GM12878 (cell line): ENCODE measurements around the gene MASTL. TPM values are rescaled to one million over a fixed set of nuclear protein-coding genes. Genes with fewer than 3 reads are reported as not detected.
A peak's percentile ranks its signal among the peaks of the same experiment; 100 is the strongest.

Experiments
- ATAC-seq: fragments of 200-7000 bp; cut with Tn5 transposase; 3 replicates; pipeline ENCODE4 v1.9.1; 2020; ENCODE audit warnings: mild to moderate bottlenecking, moderate library complexity
- BruUV-seq: library from RNA; stranded (reverse); fragments of 400-500 nt; replicated peaks from 2 replicates; lab custom pipeline; 2021; lab: Mats Ljungman, UMichigan
- CTCF ChIA-PET: fragments of 300-600 bp; sonication (Branson Sonifier 250); formaldehyde crosslinking; extraction: SDS; loops from one replicate; lab custom pipeline; 2021; ENCODE audit warnings: inconsistent platforms; lab: Yijun Ruan, JAX
- POLR2A ChIA-PET: fragments of 350-600 bp; formaldehyde crosslinking; extraction: SDS; loops from one replicate; lab custom pipeline; 2021; ENCODE audit warnings: inconsistent platforms; lab: Charles Lee
- RAD21 ChIA-PET: fragments of 300-600 bp; sonication (Branson Sonifier 250); formaldehyde crosslinking; loops from one replicate; lab custom pipeline; 2023; ENCODE audit warnings: antibody characterized with exemption; ENCODE audit not compliant: unreplicated experiment; lab: Charles Lee
- SMC1A ChIA-PET: fragments of 300-600 bp; sonication (Branson Sonifier 250); formaldehyde crosslinking; loops from one replicate; lab custom pipeline; 2023; ENCODE audit not compliant: unreplicated experiment, uncharacterized antibody; lab: Charles Lee
- DNase-seq: peaks from one replicate; pipeline ENCODE4 v3.0.0-alpha.2; 2011; ENCODE audit warnings: low read depth, low spot score
- FAIRE-seq: peaks from 3 replicates; lab custom pipeline; 2011; peaks lifted over from hg19 to GRCh38; lab: Jason Lieb, UNC
- H2AFZ ChIP-seq: 2 replicates; pipeline ENCODE4 v1.6.0; 2011; ENCODE audit warnings: low read depth, low read length, control low read depth; ENCODE audit not compliant: control insufficient read depth
- H3K27ac ChIP-seq: 2 replicates; pipeline ENCODE4 v1.5.1; 2011; ENCODE audit warnings: control low read depth; ENCODE audit not compliant: control insufficient read depth, insufficient read depth
- H3K27me3 ChIP-seq, 2 experiments: replicated peaks in 1 of 2; 2 replicates each; pipeline versions ENCODE4 v1.6.0 to v1.6.1; 2011; ENCODE audit warnings: low read length in 1 of 2; ENCODE audit not compliant: control insufficient read depth in 2 of 2, insufficient read depth in 2 of 2
- H3K36me3 ChIP-seq, 2 experiments: 2 replicates each; pipeline ENCODE4 v1.5.1; 2011; ENCODE audit warnings: low read length in 1 of 2; ENCODE audit not compliant: control insufficient read depth in 2 of 2, insufficient read depth in 2 of 2
- H3K4me1 ChIP-seq: 2 replicates; pipeline ENCODE4 v1.6.1; 2011; ENCODE audit warnings: mild to moderate bottlenecking, low read length, moderate library complexity, mixed read lengths; ENCODE audit not compliant: control insufficient read depth, insufficient read depth
- H3K4me2 ChIP-seq: 2 replicates; pipeline ENCODE4 v1.6.0; 2011; ENCODE audit warnings: control low read depth; ENCODE audit not compliant: control insufficient read depth, insufficient read depth
- H3K4me3 ChIP-seq: fragments of 200-600 bp; sonication (generic); 2 replicates; pipeline ENCODE4 v1.5.1; 2016
- H3K79me2 ChIP-seq: 2 replicates; pipeline ENCODE4 v1.6.0; 2011; ENCODE audit warnings: low read length; ENCODE audit not compliant: control insufficient read depth, insufficient read depth
- H3K9ac ChIP-seq: 2 replicates; pipeline ENCODE4 v1.8.0; 2011; ENCODE audit warnings: low read length, control low read depth, mixed read lengths; ENCODE audit not compliant: control insufficient read depth, insufficient read depth
- H3K9me3 ChIP-seq: replicated peaks from 3 replicates; pipeline ENCODE4 v1.5.1; 2011; ENCODE audit warnings: mild to moderate bottlenecking, low read length; ENCODE audit not compliant: control insufficient read depth, insufficient read depth
- H4K20me1 ChIP-seq: 2 replicates; pipeline ENCODE4 v1.6.0; 2011; ENCODE audit not compliant: control insufficient read depth, insufficient read depth
- CTCF ChIP-seq, 3 experiments: IDR thresholded peaks in 2 of 3; conservative IDR thresholded peaks in 1 of 3; 2 replicates each; pipeline ENCODE4 v1.5.1; 2011; ENCODE audit warnings: low read depth in 3 of 3, low read length in 3 of 3, mild to moderate bottlenecking in 3 of 3, control low read depth in 2 of 3, moderate library complexity in 2 of 3, inconsistent platforms in 1 of 3, mixed read lengths in 1 of 3; ENCODE audit not compliant: control insufficient read depth in 2 of 3, insufficient read depth in 1 of 3; ENCODE audit errors: extremely low read depth in 1 of 3
- MTA2 ChIP-seq: fragments of 450-650 bp; IDR thresholded peaks from 2 replicates; pipeline ENCODE4 v1.6.1; 2016; ENCODE audit warnings: low read depth, mild to moderate bottlenecking, moderate library complexity
- NFYA ChIP-seq: IDR thresholded peaks from 2 replicates; pipeline ENCODE4 v1.6.1; 2011; ENCODE audit warnings: low read depth, mild to moderate bottlenecking, low read length, improper control_type of control experiment, borderline replicate concordance
- PAX5 ChIP-seq: IDR thresholded peaks from 2 replicates; pipeline ENCODE4 v1.6.1; 2011; ENCODE audit warnings: low read depth, low read length, borderline replicate concordance
- RAD21 ChIP-seq: IDR thresholded peaks from 2 replicates; pipeline ENCODE4 v1.6.1; 2011; ENCODE audit warnings: mild to moderate bottlenecking, low read depth, low read length, moderate library complexity; ENCODE audit not compliant: insufficient read depth
- SMC3 ChIP-seq: IDR thresholded peaks from 2 replicates; pipeline ENCODE4 v1.6.1; 2011; ENCODE audit warnings: low read length, improper control_type of control experiment, borderline replicate concordance
- TCF12 ChIP-seq: IDR thresholded peaks from 2 replicates; pipeline ENCODE4 v1.6.1; 2011; ENCODE audit warnings: low read depth, mild to moderate bottlenecking, low read length
- YY1 ChIP-seq: IDR thresholded peaks from 2 replicates; pipeline ENCODE4 v1.6.1; 2011; ENCODE audit warnings: low read depth, mild to moderate bottlenecking, low read length
- WGBS: methylation state at CpG from one replicate; pipeline ENCODE4 v1.1.6; 2016; ENCODE audit warnings: low lambda C conversion rate; ENCODE audit not compliant: insufficient replicate concordance, insufficient coverage; ENCODE audit errors: missing lambda C conversion rate; 5-methylcytosine and 5-hydroxymethylcytosine counted together
- in situ Hi-C: fragments of 300-500 bp; cut with MboI; formaldehyde crosslinking; loops from 9 replicates; pipeline ENCODE4 v1.14.3; 2018; ENCODE audit warnings: mixed read lengths
- intact Hi-C: fragments of 100-400 bp; cut with micrococcal nuclease; formaldehyde crosslinking; loops from one replicate; pipeline ENCODE4 v1.14.2; 2022; ENCODE audit not compliant: unreplicated experiment
- polyA plus RNA-seq, 11 experiments: library from polyadenylated mRNA; depleted of rRNA in 4 of 11; unstranded in 6 of 11; stranded (reverse) in 5 of 11; fragments of >200 nt; fragmentation: Nextera tagmentation in 4 of 11; fragmentation: Illumina TruSeq in 1 of 11; extraction: Ambion mirVana in 4 of 11; extraction: Trizol in 1 of 11; gene quantifications; 1 replicate in 1 of 11; 2 replicates in 10 of 11; pipeline versions ENCODE4 v1.2.1 to v1.2.3, GENCODE V29; 2011 to 2016; ENCODE audit warnings: inconsistent platforms in 2 of 11, missing spikeins in 2 of 11, low read depth in 1 of 11
- total RNA-seq, 4 experiments: library from RNA; depleted of rRNA in 3 of 4; stranded (reverse); fragments of >200 nt in 3 of 4; fragmentation: Illumina TruSeq in 1 of 4; extraction: Trizol in 1 of 4; gene quantifications; 2 replicates each; pipeline versions ENCODE4 v1.2.1 to v1.2.3, GENCODE V29; 2013 to 2021

MASTL gene
- total and polyA plus RNA-seq, 10 of the 15 experiments (the other 5 are each of a cell fraction or from before 2014, with no cell fraction given): 7.1 to 36.9 (median 21.3) TPM

DNA sequence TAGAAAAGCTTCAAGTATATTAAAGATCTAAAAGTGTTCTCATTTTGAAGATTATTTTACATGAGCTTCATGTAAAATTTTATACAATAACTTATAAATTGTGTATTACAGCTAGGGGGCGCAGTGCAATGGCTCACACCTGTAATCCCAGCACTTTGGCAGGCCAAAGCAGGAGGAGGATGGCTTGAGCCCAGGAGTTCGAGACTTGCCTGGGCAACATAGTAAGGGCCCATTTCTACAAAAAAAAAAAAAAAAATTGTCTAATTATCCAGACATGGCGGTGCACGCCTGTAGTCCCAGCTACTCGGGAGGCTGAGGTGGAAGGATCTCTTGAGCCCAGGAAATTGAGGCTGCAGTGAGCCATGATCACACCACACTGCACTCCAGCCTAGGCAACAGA, 68.8 kb downstream of the MASTL start:
- ATAC-seq (peak; percentile 85), DNase-seq (no peak), FAIRE-seq (no peak)
- H3K4me3 ChIP-seq: no peak overlapping the region
- H3K27me3 ChIP-seq: no peaks in the 10 kb centered on the region
- BruUV-seq: no TSS peak
- no peaks in the 10 kb centered on the region for H3K4me1 ChIP-seq
- peaks cover 0 to 2% of the 10 kb centered on the region in 2 experiments; a peak in 1 of 4 replicates for H3K36me3 ChIP-seq
- 51% methylated on average over 5 of the region's 5 CpGs for WGBS
- intact Hi-C loops (loop anchor here (1.0 kb wide), 1 partner anchor 136 kb away; no protein-coding TSS in a partner anchor), in situ Hi-C loops (loop anchor here (5.0 kb wide), 1 partner anchor 133 kb away; no protein-coding TSS in a partner anchor)
- H3K9me3 ChIP-seq: no peaks in the 10 kb centered on the region
- no peaks in the 10 kb centered on the region for H3K79me2 ChIP-seq
- CTCF ChIA-PET: interaction anchor here (0.6 to 5.3 kb wide), 42 partner anchors 8 to 1189 kb away, joined by 3 to 82 read pairs (median 4); partner anchors contain the start of genes ACBD5 and YME1L1
- SMC1A ChIA-PET: interaction anchor here (0.5 to 2.9 kb wide), 12 partner anchors 11 to 141 kb away, joined by 3 to 14 read pairs (median 5); no protein-coding TSS in a partner anchor
- POLR2A ChIA-PET: interaction anchor here (0.7 kb wide), 1 partner anchor 136 kb away, joined by 6 read pairs; no protein-coding TSS in a partner anchor
- no peaks in the 10 kb centered on the region for H4K20me1 ChIP-seq
- no peak overlapping the region for H3K27ac ChIP-seq
- no peak overlapping the region for H3K9ac ChIP-seq
- H2AFZ ChIP-seq: no peak overlapping the region
- H3K4me2 ChIP-seq: no peak overlapping the region
- no peak for TF ChIP-seq NFYA
- TF ChIP-seq RAD21: peak; percentile 51
- no peak for TF ChIP-seq TCF12
- no peak for TF ChIP-seq MTA2
- TF ChIP-seq YY1: peak; percentile 34; the same call in 1 of the 2 replicates
- peak; percentile 40 to 64 (median 51) for TF ChIP-seq CTCF (IDR thresholded peaks at IDR 0.05 in 2 of 3, conservative IDR thresholded peaks at IDR 0.05 in 1 of 3; ENCODE audit: control insufficient read depth in 2 of 3, extremely low read depth in 1 of 3, insufficient read depth in 1 of 3, low read depth in 3 of 3, low read length in 3 of 3)
- TF ChIP-seq SMC3: peak; percentile 45; the same call in 1 of the 2 replicates
- TF ChIP-seq PAX5: no peak
- RAD21 ChIA-PET: interaction anchor here (0.6 to 1.5 kb wide), 9 partner anchors 11 to 139 kb away, joined by 3 to 14 read pairs (median 5); no protein-coding TSS in a partner anchor
